GM21367 (cell line): ENCODE results near the gene ARHGEF28.
A peak's percentile ranks its signal among the peaks of the same experiment; 100 is the strongest.

Experiments
- ATAC-seq: cut with Tn5 transposase; IDR thresholded peaks from one replicate; pipeline ENCODE4 v1.9.1; 2021; ENCODE audit not compliant: unreplicated experiment

Gene ARHGEF28

GRCh38 chr5:73692166-73692640 lies 66.2 kb downstream of the ARHGEF28 start:
- ATAC-seq, result no peak

- no peak for ATAC-seq
These were observed 67.0 kb downstream of the ARHGEF28 start for GRCh38 chr5:73692981-73693380.

- peak; percentile 25 for ATAC-seq
These were observed 67.6 kb downstream of the ARHGEF28 start for GRCh38 chr5:73693573-73694061.

GRCh38 chr5:73694089-73694488 lies 68.1 kb downstream of the ARHGEF28 start:
- peak; percentile 78 for ATAC-seq

- no peak for ATAC-seq
These were observed 72.0 kb downstream of the ARHGEF28 start for GRCh38 chr5:73698011-73698410.

GRCh38 chr5:73701566-73701965 lies 75.6 kb downstream of the ARHGEF28 start:
- no peak for ATAC-seq

GRCh38 chr5:73702534-73702933 lies 76.5 kb downstream of the ARHGEF28 start:
- ATAC-seq, result no peak

GRCh38 chr5:73702951-73703350 lies 77.0 kb downstream of the ARHGEF28 start:
- no peak for ATAC-seq

GRCh38 chr5:73705364-73705763 lies 79.4 kb downstream of the ARHGEF28 start:
- ATAC-seq, result no peak

GRCh38 chr5:73706963-73707362 lies 81.0 kb downstream of the ARHGEF28 start:
- no peak for ATAC-seq

GRCh38 chr5:73709536-73710129 lies 83.6 kb downstream of the ARHGEF28 start:
- ATAC-seq, result no peak

GRCh38 chr5:73716284-73716808 lies 90.3 kb downstream of the ARHGEF28 start:
- no peak for ATAC-seq

GRCh38 chr5:73718762-73719161 lies 92.8 kb downstream of the ARHGEF28 start:
- ATAC-seq, result no peak

GRCh38 chr5:73719632-73720031 lies 93.6 kb downstream of the ARHGEF28 start:
- ATAC-seq, result no peak

GRCh38 chr5:73722231-73722630 lies 96.2 kb downstream of the ARHGEF28 start:
- no peak for ATAC-seq

GRCh38 chr5:73726071-73726470 lies 100.1 kb downstream of the ARHGEF28 start:
- no peak for ATAC-seq

- no peak for ATAC-seq
These were observed 100.7 kb downstream of the ARHGEF28 start for GRCh38 chr5:73726606-73727231.

GRCh38 chr5:73727470-73727869 lies 101.5 kb downstream of the ARHGEF28 start:
- no peak for ATAC-seq

- no peak for ATAC-seq
These were observed 102.7 kb downstream of the ARHGEF28 start for GRCh38 chr5:73728493-73729273.

GRCh38 chr5:73729329-73729728 lies 103.3 kb downstream of the ARHGEF28 start:
- no peak for ATAC-seq

- ATAC-seq, result no peak
These were observed 106.0 kb downstream of the ARHGEF28 start for GRCh38 chr5:73732045-73732444.

GRCh38 chr5:73733219-73733618 lies 107.2 kb downstream of the ARHGEF28 start:
- no peak for ATAC-seq
